Subcutaneous adipose tissue (tissue), 4 donors: Measurements from ENCODE around the gene PTCHD1. TPM values are rescaled to one million over a fixed set of nuclear protein-coding genes. Genes with fewer than 3 reads are reported as not detected.

Experiments
- total RNA-seq, 4 donors: library from RNA; depleted of rRNA; stranded (reverse); fragments of >200 nt; gene quantifications; one replicate each; pipeline ENCODE4 v1.1.0, GENCODE V29; 2016
- TF ChIP-seq, protein P1 (sequence below): fragments of 450-650 bp; IDR thresholded peaks from one replicate; pipeline ENCODE4 v1.5.1; 2016; ENCODE audit warnings: low read depth, mild to moderate bottlenecking, control low read depth, antibody characterized with exemption, moderate library complexity

The PTCHD1 gene
- total RNA-seq, 4 donors from 2014 or later = under 0.01 to 0.51 (median 0.19) TPM

DNA sequence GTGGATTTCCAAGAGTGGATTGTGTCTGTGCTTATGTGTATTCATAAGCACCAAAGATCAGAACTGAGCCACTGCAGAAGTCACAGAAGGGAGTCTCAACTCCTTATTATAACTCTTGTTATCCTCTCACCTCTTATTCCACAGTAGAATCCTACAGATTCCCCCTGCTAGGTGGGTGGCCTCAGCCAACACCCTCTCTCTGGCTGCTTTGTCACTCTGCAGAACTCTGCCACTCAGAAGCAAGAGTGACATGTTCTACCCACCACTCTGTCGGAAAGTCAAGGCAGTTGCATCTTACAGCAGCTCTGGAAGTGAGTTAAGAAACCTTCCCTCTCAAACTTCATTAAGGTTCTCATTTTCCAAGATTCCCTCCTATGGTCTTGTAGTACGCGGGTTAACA lies 41.9 kb downstream of the PTCHD1 start:
- TF ChIP-seq, protein P1, sequence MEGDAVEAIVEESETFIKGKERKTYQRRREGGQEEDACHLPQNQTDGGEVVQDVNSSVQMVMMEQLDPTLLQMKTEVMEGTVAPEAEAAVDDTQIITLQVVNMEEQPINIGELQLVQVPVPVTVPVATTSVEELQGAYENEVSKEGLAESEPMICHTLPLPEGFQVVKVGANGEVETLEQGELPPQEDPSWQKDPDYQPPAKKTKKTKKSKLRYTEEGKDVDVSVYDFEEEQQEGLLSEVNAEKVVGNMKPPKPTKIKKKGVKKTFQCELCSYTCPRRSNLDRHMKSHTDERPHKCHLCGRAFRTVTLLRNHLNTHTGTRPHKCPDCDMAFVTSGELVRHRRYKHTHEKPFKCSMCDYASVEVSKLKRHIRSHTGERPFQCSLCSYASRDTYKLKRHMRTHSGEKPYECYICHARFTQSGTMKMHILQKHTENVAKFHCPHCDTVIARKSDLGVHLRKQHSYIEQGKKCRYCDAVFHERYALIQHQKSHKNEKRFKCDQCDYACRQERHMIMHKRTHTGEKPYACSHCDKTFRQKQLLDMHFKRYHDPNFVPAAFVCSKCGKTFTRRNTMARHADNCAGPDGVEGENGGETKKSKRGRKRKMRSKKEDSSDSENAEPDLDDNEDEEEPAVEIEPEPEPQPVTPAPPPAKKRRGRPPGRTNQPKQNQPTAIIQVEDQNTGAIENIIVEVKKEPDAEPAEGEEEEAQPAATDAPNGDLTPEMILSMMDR = no peak

DNA sequence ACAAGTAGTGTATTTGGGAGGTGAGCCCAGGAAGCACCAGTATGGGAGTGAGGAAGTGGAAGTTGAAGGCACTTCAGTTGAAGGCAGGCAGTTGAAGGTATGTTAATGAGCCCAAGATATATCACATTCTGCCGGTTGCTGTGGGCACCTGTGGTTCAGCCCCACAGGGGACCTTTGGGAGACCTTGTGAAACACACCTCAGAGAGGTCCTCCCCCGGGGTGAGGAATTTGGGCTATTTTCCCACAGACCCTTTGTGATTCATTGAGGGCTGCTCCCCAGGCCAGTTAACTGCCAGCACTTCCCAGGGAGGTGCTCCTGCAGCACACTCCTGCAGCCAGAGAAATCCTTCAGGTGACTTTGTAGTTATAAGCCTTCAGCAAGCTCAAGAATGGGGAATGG lies 45.9 kb downstream of the PTCHD1 start:
- TF ChIP-seq, protein P1 = no peak

DNA sequence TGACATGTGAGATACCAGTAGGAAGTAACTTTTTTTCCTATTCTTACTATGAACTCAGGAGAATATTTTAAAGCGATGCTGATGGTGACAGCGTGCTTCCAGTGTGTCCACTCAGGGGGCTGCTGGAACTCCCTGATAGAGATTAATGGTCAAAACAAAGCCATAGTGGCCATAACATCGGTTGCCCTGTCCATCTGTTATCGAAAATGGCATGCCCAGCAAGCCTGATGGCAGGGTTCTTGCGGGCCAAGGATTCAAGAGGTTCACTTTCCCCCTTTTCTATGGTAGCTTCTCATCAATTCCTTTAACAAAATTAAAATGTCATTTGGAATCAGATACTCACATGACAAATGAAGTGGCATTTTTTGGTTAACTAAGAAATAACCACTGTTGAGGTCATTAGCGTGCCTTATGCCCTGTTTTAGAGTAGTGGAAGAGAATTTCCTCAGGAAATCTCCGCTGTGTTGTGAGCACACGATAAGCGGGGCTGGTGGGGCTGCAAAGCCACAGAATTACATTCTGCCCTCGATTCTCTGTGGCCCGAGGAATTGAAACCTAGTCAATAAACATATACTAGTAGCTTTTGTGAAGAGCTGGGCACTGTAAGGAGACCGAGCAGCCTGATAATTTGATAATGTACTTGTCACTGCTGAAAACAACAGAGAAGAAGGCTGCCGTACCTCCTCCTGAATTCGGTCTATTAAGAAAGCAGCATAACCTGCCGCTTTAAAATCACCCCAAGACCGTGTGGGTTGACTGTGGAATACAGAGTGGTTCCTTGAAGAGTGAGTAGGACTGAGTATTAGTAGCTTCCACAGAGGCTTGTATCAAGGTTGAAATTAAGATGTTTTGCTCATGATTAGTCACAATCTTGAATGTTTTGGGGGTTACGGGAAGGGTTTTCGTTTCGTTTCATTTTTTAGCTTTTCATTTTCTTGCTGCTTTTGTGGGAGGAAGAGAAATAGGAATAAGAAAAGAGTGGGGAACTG lies 46.7 kb downstream of the PTCHD1 start:
- TF ChIP-seq, protein P1 = no peak

DNA sequence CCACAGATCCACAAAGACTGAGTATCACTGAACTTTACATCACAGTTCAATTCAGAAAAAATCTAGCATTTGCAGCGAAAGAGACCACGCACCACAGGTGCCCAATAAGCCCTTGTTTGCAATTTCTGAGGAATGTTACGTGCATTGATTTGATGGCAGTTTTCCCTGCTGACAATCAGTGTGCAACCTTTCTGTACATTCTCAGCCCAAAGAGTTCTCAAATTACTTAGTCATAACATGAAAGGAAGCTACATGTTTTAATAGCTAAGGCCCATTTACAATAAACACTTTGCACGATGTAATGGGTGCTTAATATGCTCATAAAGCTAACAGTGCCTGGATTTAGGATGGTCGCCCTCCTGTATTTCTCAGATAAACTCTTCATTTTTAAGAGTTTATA lies 47.9 kb downstream of the PTCHD1 start:
- TF ChIP-seq, protein P1 = no peak

DNA sequence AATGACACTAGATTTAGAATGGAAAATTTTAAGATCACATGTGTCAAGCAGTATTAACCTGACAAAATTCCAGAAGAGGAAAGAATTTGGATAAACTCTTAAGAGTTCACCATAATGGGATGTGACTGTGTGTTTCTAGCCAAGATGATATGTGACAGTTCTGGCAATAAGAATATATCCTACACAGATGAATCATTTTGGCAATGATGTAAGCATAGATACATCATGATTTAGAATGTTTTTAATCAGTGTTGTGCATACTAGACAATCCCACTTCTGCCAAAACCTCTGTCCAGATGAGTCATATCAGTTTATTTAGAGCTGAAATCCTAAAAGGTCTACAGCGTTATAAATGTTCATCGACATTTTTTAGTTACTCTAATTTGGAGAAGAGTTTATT lies 48.8 kb downstream of the PTCHD1 start:
- TF ChIP-seq, protein P1 = no peak

DNA sequence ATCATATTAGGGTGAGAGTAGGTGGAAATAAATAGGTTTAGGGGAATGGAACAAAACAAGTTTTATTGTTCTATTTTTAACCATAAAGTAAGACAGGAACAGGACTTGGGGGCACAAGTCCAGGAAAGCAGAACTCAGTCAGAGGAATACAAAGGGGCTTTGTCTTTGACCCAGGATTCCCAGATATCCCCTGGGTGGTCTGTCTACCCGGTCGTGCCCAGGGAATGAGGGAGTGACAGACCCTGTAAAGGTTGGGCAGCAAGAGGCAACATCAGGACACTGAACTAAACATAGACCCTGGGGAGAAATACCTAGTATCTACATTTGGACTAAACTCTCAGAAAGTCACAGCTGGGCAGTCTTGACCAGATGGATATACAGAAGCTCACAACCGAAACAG lies 50.6 kb downstream of the PTCHD1 start:
- TF ChIP-seq, protein P1 = no peak

DNA sequence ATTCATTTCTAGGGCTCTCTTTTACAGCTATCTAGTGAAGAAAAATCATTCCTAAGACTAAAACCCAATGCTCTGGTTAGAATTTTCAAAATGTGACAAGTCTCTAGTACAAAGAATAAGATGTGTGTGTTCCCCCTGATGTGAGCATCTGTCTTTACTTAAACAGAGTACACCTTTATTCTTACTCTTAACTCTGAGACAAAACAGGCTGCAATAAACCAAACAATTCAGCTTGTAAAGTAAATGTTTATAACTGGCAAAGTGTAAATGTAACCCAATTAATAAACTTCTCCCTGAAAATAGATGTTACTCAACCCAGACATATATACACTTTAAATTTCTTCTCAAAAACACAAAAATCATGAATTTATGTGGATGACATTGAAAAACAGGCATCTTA lies 51.6 kb downstream of the PTCHD1 start:
- TF ChIP-seq, protein P1 = no peak
